Chondrocyte (in vitro differentiated cells): ENCODE data around the gene DHODH. TPM values are rescaled to one million over a fixed set of nuclear protein-coding genes. Genes with fewer than 3 reads are reported as not detected.

Experiments used
- DNase-seq: peaks from one replicate; pipeline ENCODE4 v3.0.0; 2021; ENCODE audit warnings: mixed read lengths, low spot score
- H3K27ac Mint-ChIP-seq: one replicate; pipeline ENCODE4 v1.8.0; 2021; ENCODE audit warnings: mild to moderate bottlenecking, moderate library complexity, mixed read lengths; ENCODE audit not compliant: unreplicated experiment
- H3K27me3 Mint-ChIP-seq: 2 replicates; pipeline ENCODE4 v1.8.0; 2021; ENCODE audit warnings: low read depth, mixed read lengths
- H3K36me3 Mint-ChIP-seq: 2 replicates; pipeline ENCODE4 v1.8.0; 2021; ENCODE audit warnings: low read depth, mixed read lengths
- H3K4me1 Mint-ChIP-seq: 2 replicates; pipeline ENCODE4 v1.8.0; 2021; ENCODE audit warnings: low read depth, mild to moderate bottlenecking, mixed read lengths
- H3K4me3 Mint-ChIP-seq: one replicate; pipeline ENCODE4 v1.8.0; 2021; ENCODE audit warnings: mild to moderate bottlenecking, moderate library complexity, mixed read lengths; ENCODE audit not compliant: unreplicated experiment
- H3K9me3 Mint-ChIP-seq: 2 replicates; pipeline ENCODE4 v1.8.0; 2021; ENCODE audit warnings: low read depth, mixed read lengths
- total RNA-seq: library from RNA; stranded (reverse); gene quantifications from 3 replicates; pipeline ENCODE4 v1.2.1, GENCODE V29; 2021
- TF ChIP-seq, protein P1 (sequence below): fragments of 200-600 bp; sonication (generic); IDR thresholded peaks from 2 replicates; pipeline ENCODE4 v1.5.0; 2021; ENCODE audit warnings: antibody characterized with exemption, mild to moderate bottlenecking, moderate library complexity

The DHODH gene
- total RNA-seq, 1 donor from 2014 or later: 5.7 TPM

GRCh38 chr16:72043539-72043938 lies 35.0 kb downstream of the DHODH start:
- Mint-ChIP-seq H3K27ac (no peak overlapping the region), H3K36me3 (peaks cover 6% of the 10 kb centered on the region), H3K4me3 (no peak overlapping the region), H3K9me3 (no peaks in the 10 kb centered on the region), H3K4me1 (no peaks in the 10 kb centered on the region), H3K27me3 (no peaks in the 10 kb centered on the region)
- DNase-seq: no peak
- TF ChIP-seq, protein P1, sequence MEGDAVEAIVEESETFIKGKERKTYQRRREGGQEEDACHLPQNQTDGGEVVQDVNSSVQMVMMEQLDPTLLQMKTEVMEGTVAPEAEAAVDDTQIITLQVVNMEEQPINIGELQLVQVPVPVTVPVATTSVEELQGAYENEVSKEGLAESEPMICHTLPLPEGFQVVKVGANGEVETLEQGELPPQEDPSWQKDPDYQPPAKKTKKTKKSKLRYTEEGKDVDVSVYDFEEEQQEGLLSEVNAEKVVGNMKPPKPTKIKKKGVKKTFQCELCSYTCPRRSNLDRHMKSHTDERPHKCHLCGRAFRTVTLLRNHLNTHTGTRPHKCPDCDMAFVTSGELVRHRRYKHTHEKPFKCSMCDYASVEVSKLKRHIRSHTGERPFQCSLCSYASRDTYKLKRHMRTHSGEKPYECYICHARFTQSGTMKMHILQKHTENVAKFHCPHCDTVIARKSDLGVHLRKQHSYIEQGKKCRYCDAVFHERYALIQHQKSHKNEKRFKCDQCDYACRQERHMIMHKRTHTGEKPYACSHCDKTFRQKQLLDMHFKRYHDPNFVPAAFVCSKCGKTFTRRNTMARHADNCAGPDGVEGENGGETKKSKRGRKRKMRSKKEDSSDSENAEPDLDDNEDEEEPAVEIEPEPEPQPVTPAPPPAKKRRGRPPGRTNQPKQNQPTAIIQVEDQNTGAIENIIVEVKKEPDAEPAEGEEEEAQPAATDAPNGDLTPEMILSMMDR: no peak

DNA sequence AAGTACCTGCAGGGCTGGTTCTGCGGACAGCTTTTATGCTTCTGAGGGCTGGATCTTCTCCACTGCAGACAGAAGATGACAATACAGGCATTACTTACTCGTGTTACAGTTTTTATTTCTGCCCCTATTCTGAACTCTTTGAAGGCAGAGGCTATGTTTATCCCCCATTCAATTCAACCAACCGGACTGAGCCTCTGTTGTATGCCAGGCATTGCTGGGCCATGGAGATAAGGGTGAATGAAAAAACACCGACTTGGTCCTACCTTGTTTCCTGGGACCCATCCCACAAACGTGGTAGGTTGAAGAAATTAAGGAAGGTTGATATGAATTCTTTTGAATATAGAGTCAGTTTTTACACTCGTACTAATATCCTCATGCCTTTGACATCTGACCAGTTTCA lies 35.8 kb downstream of the DHODH start:
- H3K27me3 Mint-ChIP-seq: no peaks in the 10 kb centered on the region

DNA sequence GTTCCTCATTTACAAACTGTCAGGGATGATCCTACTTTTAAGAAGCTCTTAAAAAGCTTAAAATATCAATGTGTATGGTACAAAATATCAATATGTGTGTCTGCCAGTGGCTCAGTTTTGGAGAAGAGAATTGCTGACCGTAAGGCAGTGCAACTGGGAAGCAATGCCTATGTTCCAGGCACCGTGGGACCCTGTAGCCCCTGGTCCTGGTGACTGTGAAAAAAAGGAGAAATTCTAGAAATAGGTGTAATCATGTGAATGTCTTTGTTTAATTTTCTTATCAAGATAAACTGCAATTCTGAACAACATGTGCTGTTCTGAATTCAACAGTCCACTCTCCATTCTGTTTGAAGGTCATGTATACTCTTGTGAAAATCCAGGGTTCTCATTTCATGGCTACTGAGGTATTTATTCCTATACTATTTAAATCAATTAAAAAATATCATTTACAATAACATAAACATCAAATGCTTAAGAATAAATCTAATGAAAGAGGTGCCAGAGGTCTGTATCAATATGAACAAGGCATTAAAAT lies 36.3 kb downstream of the DHODH start:
- Mint-ChIP-seq H3K27me3 (no peaks in the 10 kb centered on the region), H3K4me3 (no peak overlapping the region), H3K9me3 (peaks cover 9% of the 10 kb centered on the region), H3K36me3 (peaks cover 12% of the 10 kb centered on the region), H3K27ac (no peak overlapping the region), H3K4me1 (no peaks in the 10 kb centered on the region)
- DNase-seq: no peak
- TF ChIP-seq, protein P1: no peak

More for the DNA sequence above, 35.8 kb downstream of the DHODH start:
- no peak for DNase-seq
- no peak overlapping the region for H3K4me3 Mint-ChIP-seq
- H3K27ac Mint-ChIP-seq: no peak overlapping the region
- peaks cover 6% of the 10 kb centered on the region for H3K9me3 Mint-ChIP-seq
- TF ChIP-seq, protein P1: no peak
- no peaks in the 10 kb centered on the region for H3K4me1 Mint-ChIP-seq
- peaks cover 11% of the 10 kb centered on the region for H3K36me3 Mint-ChIP-seq

DNA sequence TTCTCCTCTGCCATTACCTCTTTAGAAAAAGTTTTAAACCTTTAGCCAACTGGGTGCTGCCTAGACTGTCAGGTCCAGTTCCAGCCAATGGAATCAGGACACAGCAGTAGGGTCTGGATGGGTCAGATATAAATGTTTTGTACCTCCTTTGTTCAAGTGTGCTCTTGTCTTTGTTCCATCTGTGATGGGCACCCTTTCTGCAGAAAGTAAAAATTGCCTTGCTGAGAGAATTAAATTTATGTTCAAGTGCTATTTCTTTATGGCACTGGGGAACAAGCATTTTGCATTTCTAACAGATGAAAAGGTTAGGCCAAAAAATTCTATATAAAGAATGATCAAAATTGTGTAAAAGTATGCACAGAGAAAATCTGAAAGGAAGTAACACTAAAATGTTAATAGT lies 40.6 kb downstream of the DHODH start:
- H3K27ac Mint-ChIP-seq: no peak overlapping the region
- TF ChIP-seq, protein P1: no peak
- H3K27me3 Mint-ChIP-seq: peaks cover 1% of the 10 kb centered on the region
- no peaks in the 10 kb centered on the region for H3K4me1 Mint-ChIP-seq
- peaks cover 11% of the 10 kb centered on the region for H3K9me3 Mint-ChIP-seq
- peaks cover 8% of the 10 kb centered on the region for H3K36me3 Mint-ChIP-seq
- H3K4me3 Mint-ChIP-seq: no peak overlapping the region
- no peak for DNase-seq

- DNase-seq: no peak
- TF ChIP-seq, protein P1: no peak
- Mint-ChIP-seq H3K9me3 (peaks cover 11% of the 10 kb centered on the region), H3K36me3 (peaks cover 8% of the 10 kb centered on the region), H3K27ac (no peak overlapping the region), H3K27me3 (peaks cover 3% of the 10 kb centered on the region), H3K4me1 (no peaks in the 10 kb centered on the region), H3K4me3 (no peak overlapping the region)
Observed at GRCh38 chr16:72050769-72051464, 42.4 kb downstream of the DHODH start.
